Activated CD8-positive, alpha-beta memory T cell treated with anti-CD3 and anti-CD28 coated beads, Interleukin-2, amount 10 ng/mL, durations not matched to agents 7 days and 5 days (primary cell): ENCODE data around the gene PDCL3. TPM values are rescaled to one million over a fixed set of nuclear protein-coding genes. Genes with fewer than 3 reads are reported as not detected.

ENCODE experiments used
- ATAC-seq: fragments of 150-1000 bp; cut with Tn5 transposase; one replicate; pipeline ENCODE4 v1.10.0; 2021; ENCODE audit warnings: moderate library complexity
- CTCF ChIA-PET: fragments of 350-600 bp; sonication (Branson Sonifier 250); formaldehyde crosslinking; loops from one replicate; lab custom pipeline; 2021; ENCODE audit warnings: antibody characterized with exemption; lab: Charles Lee
- DNase-seq: peaks from one replicate; pipeline ENCODE4 v3.0.0-alpha.2; 2020
- H3K27ac Mint-ChIP-seq: one replicate; pipeline ENCODE4 v1.8.0; 2021; ENCODE audit warnings: mild to moderate bottlenecking, mixed read lengths
- H3K27me3 Mint-ChIP-seq: one replicate; pipeline ENCODE4 v1.8.0; 2021; ENCODE audit warnings: mixed read lengths
- H3K36me3 Mint-ChIP-seq: one replicate; pipeline ENCODE4 v1.8.0; 2021; ENCODE audit warnings: mild to moderate bottlenecking, mixed read lengths
- H3K4me1 Mint-ChIP-seq: one replicate; pipeline ENCODE4 v1.8.0; 2021; ENCODE audit warnings: mixed read lengths
- H3K4me3 Mint-ChIP-seq: one replicate; pipeline ENCODE4 v1.8.0; 2021; ENCODE audit warnings: mild to moderate bottlenecking, moderate library complexity, mixed read lengths
- H3K9me3 Mint-ChIP-seq: one replicate; pipeline ENCODE4 v1.8.0; 2022; ENCODE audit warnings: low read depth, mixed read lengths
- total RNA-seq, 2 experiments: library from RNA; stranded (reverse); gene quantifications; one replicate each; pipeline ENCODE4 v1.2.3, GENCODE V29; 2021

PDCL3 gene
- total RNA-seq, 2 experiments from 2014 or later = 25.1 to 36.7 TPM

DNA sequence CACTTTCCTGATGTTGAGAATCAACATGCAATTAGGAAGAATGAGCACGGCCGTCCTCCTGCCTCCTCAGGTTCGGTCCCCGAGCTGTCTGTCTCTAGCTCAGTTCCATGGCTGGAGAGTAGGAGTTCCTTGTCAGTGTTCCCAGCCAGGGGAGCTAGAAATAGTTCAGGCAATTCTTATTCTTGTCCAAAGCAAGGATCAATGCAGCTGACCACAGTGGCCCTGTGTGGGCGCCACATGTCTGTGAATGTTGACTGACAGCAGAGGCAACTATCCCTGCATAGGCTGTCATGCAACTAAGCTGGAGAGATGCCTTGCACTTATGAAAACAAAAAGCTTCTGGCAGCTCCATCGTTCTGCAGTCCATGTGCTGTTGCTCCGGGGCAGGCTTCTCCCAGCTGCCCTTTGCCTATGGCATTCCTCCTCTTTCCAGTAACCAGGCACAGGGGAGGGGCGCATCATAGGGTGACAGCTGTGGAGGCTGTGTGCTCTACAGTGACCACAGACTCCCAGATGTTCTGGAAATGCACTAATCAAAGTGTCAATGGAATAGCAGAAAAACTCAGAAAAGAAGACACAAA, 58.7 kb downstream of the PDCL3 start:
- no peak for ATAC-seq
- no peak overlapping the region for H3K27ac Mint-ChIP-seq
- H3K27me3 Mint-ChIP-seq = peaks cover 12% of the 10 kb centered on the region
- H3K4me1 Mint-ChIP-seq = no peaks in the 10 kb centered on the region
- no peaks in the 10 kb centered on the region for H3K9me3 Mint-ChIP-seq
- H3K36me3 Mint-ChIP-seq = no peaks in the 10 kb centered on the region
- no peak overlapping the region for H3K4me3 Mint-ChIP-seq
- CTCF ChIA-PET = interaction anchor here (1.2 to 1.5 kb wide), 2 partner anchors 9 to 14 kb away, joined by 3 read pairs; no protein-coding TSS in a partner anchor
- DNase-seq = no peak

DNA sequence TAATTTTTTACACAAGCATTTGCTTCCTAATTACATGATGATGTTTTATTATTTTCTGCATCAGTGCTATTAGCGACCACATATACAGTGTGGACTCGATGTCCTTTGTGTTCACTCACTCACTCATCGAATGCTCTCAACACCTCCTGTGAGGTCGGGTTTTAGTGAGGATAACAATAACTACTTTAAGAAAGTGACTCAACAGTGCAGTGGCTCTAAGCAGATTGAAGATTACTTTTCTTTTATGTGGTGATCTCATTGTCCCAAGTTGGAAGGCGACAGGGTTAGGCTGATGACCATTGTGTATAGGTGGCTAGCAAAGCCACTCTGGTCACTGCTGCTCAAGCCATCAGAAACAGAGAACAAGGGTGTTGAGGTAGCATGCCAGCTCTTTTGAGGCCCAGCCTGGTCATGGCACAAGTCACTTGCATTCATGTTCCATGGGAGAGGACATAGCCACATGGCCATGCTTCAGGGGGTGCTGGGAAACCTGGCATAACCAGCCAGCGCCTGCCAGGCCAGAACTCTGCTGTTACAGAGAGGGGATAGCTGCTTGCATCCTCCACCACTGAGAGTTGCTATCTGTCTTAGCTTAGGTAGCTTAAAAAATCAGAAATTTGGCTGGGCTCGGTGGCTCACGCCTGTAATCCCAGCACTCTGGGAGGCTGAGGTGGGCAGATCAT, 60.4 kb downstream of the PDCL3 start:
- ATAC-seq (no peak), DNase-seq (no peak)
- Mint-ChIP-seq H3K9me3 (no peaks in the 10 kb centered on the region), H3K4me3 (no peak overlapping the region), H3K27me3 (peaks cover 16% of the 10 kb centered on the region), H3K27ac (no peak overlapping the region), H3K4me1 (peaks cover 3% of the 10 kb centered on the region), H3K36me3 (no peaks in the 10 kb centered on the region)
- CTCF ChIA-PET = no interaction called here

DNA sequence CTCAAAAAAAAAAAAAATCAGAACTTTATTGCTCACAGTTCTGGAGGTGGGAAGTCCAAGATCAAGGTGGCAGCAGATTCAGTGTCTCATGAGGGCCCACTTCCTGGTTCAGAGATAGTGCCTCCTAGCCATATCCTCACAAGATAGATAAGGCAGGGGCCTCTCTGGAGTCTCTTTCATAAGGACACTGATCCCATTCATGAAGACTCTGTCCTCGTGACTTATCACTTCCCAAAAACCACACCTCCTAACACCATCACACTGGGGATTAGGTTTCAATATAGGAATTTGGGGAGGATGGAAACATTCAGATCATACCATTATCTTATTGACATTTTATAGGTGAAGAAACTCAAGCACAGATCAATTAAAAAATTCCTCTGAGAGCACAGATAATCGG, 61.1 kb downstream of the PDCL3 start:
- CTCF ChIA-PET = no interaction called here
- Mint-ChIP-seq H3K4me1 (peaks cover 3% of the 10 kb centered on the region), H3K9me3 (no peaks in the 10 kb centered on the region), H3K27ac (no peak overlapping the region), H3K36me3 (no peaks in the 10 kb centered on the region), H3K27me3 (peaks cover 14% of the 10 kb centered on the region), H3K4me3 (no peak overlapping the region)
- DNase-seq = no peak
- no peak for ATAC-seq

DNA sequence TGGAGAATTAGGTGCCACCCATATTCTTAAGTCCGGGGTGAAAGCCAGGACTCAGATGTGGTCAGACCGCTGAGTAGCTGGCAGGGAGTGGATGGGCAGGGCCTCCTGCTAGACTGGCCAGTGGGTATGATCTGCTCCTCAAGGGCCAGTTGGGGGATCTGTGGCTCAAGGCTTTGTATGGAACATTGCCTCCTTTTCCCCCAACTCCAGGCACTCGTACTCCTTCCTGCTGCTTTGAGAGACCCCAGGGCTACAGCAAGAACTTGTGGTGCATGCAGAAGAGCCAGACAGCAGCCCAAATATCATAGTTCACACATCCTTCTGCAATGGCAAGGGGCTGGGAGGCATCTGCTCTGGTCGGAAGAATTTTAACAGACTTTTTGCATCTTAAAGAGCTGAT, 61.7 kb downstream of the PDCL3 start:
- ATAC-seq (no peak), DNase-seq (no peak)
- peaks cover 3% of the 10 kb centered on the region for H3K4me1 Mint-ChIP-seq
- H3K27me3 Mint-ChIP-seq = peaks cover 9% of the 10 kb centered on the region
- H3K4me3 Mint-ChIP-seq = no peak overlapping the region
- H3K36me3 Mint-ChIP-seq = no peaks in the 10 kb centered on the region
- H3K27ac Mint-ChIP-seq = no peak overlapping the region
- no peaks in the 10 kb centered on the region for H3K9me3 Mint-ChIP-seq
- CTCF ChIA-PET = no interaction called here

DNA sequence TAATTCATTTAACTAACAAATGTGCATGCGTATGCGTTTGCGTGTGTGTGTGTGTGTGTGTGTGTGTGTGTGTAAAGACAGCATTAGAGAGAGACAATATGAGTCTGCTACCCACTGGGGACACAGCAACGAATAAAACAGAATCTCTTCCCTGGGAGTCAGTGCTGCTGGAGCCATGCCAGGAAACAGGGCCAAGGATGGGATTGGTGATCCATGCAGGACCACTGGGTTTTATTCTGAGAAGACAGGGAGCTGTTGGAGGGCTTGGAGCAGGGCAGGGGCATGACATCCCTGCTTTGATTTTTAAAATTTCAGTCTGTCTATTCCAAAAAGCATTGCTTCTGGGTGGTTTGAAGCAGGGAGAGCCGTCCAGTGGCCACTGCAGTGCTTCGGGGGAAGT, 62.9 kb downstream of the PDCL3 start:
- CTCF ChIA-PET = interaction anchor here (1.4 kb wide), 1 partner anchor 18 kb away, joined by 3 read pairs; no protein-coding TSS in a partner anchor
- no peak for DNase-seq
- no peak overlapping the region for H3K27ac Mint-ChIP-seq
- no peak for ATAC-seq
- no peak overlapping the region for H3K4me3 Mint-ChIP-seq
- H3K36me3 Mint-ChIP-seq = no peaks in the 10 kb centered on the region
- peaks cover 15% of the 10 kb centered on the region for H3K4me1 Mint-ChIP-seq
- H3K9me3 Mint-ChIP-seq = no peaks in the 10 kb centered on the region
- peaks cover 9% of the 10 kb centered on the region for H3K27me3 Mint-ChIP-seq

Other genes with a start within 250 kb of the PDCL3 start
- gene LONRF2, start 240.5 kb upstream of the PDCL3 start, total RNA-seq = under 1 TPM; 0.15 to 0.21 TPM
- gene CHST10, start 145.3 kb upstream of the PDCL3 start, total RNA-seq = 10 to 100 TPM in 1 of 2 experiments, 1 to 10 TPM in 1; 8.5 to 14.8 TPM
- gene NMS, start 92.5 kb upstream of the PDCL3 start, total RNA-seq = not detected